GM21529 (cell line): ENCODE data around the gene ADCY7.

ENCODE experiments used
- ATAC-seq: cut with Tn5 transposase; IDR thresholded peaks from one replicate; pipeline ENCODE4 v1.9.1; 2021; ENCODE audit not compliant: unreplicated experiment

Gene ADCY7

DNA sequence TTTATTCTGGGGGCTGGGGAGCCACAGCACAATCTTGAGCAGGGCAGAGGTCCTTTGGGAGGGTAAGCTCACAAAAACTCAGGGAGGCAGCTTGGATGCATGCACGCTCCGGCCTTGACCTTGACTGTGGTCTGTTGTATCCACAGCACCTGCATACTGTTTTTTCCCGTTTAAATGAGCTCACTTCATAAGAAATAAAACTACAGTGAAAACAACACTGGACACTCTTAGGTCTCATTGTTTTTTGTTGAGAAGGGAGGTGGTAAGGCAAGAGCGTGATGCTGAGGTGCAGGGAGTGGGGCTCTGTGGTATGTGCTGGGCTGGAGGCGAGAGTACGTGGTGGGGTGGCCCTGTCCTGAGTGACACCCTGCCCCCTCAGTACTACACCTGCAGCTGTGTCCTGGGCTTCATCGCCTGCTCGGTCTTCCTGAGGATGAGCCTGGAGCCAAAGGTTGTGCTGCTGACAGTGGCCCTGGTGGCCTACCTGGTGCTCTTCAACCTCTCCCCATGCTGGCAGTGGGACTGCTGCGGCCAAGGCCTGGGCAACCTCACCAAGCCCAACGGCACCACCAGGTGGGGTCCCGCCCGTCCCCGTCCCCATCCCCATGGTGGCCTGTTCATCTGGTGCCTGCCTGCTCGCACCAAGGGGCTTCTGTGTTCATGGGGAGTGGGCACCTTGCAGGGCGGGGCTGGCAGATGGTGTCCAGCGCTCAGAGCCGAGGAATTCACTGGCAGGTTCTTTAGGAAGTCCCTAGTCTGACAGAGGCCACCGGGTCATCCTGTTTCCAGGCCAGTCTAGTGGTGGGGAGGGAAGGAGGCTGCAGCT lies 44.2 kb downstream of the ADCY7 start:
- no peak for ATAC-seq

DNA sequence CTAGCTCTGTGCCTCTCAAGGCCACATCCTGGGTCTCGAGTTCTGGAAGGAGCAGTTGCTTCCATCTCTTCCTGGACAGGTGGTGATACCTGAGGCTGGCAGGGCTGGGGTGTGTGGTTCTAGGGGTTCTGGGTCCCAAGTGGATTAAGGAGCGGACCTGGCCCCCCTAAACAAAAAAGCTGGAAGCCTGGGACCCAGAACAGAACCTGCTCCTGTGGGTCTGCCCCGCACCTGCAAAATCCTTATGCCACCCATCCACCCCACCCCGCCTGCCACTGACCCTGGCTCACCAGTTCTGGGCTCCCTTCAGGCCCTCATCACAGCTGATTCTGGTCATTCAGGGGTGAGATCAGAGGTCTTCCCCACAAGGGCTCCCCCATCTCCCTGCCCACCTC lies 44.8 kb downstream of the ADCY7 start:
- ATAC-seq: no peak

DNA sequence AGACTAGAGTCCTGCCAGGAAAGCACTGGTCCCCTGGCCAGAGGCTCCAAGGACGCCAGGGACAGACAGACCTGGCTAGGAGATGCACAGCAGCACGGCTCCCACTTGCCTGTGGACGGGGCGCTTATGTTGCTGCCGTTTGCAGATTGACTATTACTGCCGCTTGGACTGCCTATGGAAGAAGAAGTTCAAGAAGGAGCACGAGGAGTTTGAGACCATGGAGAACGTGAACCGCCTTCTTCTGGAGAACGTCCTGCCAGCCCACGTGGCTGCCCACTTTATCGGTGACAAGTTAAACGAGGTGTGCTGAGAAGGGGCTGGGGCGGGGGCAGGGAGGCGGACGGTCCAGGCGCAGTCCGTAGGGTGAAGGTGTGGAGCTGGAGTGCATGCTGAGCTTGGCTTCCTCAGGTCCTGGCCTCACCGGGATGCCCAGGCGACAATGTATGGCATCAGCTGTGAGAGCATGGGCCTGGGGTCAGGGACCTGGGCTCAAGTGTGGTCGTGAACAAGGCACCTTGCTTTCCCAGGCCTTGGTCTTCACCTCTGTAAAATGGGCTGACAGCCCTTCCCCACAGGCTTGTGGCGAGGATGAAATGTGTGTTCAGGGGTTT lies 45.6 kb downstream of the ADCY7 start:
- ATAC-seq: no peak

DNA sequence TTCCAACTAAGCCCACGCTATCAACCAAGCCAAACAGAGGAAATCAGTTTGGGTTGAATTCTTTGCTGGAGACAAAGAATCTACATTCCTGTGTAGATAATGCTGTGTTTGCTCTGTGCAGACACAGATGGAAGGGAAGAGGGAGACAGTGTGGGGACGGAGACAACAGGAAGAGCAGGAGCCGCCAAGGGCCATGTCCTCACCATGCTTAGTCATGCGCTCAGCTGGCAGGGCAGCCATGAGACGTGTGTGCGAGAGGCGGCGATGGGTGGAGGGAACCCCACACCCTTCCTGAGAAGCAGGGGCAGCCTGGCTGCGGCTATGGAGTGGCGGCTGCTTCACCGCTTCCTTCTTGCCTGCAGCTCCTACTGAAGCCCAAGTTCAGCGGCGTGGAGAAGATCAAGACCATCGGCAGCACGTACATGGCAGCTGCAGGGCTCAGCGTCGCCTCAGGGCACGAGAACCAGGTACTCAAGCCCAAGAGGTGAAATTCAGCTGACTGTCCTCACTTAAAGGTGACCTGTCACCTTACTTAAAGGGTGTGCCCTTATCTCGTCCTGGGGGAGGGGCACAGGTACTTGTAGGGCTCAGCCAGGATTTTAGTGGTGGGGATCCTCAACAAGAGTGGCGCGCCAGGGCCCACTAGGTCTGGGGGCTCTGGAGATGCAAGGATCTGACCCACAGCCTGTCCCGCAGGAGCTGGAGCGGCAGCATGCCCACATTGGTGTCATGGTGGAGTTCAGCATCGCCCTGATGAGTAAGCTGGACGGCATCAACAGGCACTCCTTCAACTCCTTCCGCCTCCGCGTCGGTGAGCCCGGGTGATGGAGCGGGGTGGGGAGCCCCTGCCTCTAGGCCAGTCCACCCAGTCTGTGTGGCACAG lies 47.5 kb downstream of the ADCY7 start:
- no peak for ATAC-seq

DNA sequence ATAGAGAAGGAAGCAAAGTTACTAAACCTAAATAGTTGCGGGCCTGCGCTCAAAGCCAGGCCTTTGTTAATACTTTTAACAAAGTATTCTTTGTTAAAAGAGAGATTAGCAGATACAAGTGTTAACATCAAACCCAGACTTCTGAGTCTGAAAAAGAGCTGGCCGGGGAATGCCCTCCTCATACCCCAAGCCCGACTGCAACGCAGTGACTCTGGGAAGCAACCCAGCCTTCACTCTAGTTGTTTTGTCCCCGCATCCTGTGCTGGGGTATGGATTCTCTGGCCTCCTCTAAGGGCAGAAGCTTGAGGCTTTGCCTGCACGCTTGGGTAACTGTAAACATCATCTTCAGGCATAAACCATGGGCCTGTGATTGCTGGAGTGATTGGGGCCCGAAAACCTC lies 48.3 kb downstream of the ADCY7 start:
- no peak for ATAC-seq

DNA sequence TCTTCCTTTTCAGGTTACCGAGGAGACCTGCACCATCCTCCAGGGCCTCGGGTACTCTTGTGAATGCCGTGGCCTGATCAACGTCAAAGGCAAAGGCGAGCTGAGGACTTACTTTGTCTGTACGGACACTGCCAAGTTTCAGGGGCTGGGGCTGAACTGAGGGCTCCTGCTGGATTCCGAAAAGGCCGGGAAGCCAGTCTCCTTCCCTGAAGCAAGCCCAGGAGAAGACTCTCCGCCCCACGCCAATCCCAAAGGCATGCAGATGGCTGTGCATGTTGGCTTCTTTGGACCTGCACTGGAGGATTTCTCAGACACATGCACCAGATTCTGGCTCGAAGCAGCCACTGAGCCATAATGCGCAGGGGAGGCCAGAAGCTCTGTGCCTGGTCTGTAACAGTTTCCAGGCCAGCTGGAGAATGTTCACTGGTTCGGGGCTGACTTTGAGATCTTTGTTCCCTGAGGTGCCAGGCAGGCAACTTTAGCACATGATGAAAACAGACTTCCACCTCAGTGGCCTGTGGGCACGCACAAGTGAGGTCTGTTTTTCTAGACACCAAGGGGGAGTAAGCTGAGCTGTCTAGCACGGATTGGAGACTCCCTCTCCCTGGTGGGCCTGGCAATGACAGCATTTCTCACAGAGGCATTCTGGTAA lies 49.1 kb downstream of the ADCY7 start:
- no peak for ATAC-seq

DNA sequence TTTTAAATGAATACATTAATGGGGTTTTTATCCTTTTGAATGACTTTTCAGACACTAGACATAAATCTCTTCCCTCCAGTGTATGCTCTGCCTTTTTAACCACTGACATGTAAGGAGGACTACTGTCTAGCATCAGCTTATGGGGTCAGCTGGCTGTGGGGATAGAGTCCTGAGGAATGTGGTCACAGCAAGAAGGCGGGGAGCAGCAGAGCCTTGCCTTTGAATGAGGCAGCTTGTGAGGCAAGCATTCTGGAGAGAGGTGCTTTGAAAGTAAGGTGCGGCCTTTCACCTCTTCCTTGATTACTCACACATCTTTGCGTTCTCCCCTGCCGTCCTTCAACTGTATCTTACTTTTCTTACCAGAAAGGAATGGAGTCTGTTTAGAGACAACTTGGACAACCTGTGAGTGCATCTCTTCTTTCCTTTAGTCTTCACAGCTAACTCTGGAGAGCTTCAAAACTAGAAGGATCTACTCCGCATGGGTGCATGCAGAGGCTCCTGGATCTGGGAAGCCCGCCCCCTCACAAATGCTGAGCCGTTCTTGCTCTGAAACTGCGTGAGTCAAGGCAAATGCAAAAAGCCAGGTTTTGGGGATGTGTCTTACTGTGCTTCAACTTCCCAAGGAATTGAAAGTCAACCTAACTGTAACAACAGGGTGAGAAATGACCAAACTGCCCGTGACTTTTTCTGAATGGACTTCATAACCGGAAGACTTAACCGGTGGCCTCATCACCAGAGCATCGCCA lies 49.9 kb downstream of the ADCY7 start:
- ATAC-seq: no peak

DNA sequence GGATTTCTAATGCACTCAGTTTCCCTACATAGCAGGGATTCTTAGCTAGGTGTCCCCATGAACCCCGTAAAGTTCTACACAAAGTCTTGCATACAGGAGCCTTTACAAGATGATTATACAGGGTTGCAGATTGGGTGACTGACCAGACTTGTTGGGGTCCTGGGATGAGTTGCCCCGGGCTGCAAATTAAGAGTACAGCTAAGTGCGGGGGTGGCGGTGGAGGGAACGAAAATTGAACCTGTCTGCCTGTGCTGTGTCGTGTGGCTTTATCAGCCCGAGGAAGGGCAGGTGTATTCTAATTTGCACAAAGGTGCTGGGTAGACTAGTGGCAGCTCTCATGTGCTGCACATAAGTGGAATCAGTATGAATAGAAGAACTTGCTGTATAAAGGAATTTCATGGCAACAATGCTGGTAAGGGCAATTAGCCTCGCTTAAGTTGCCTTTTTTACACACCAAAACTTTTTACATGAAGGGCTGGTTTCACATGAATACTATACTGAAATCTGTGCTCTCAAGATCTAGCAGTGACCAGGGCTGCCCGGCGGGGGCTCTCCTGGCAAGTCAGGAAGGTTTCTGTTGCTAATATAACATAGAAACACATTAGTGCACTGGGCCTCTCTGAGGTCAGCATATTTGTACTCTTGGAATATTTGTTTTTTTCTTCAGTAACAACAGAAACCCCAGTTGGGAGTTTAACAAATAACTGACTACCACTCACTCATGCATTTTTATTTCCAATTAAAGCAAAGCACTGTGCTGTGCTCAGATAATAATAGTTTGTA lies 50.7 kb downstream of the ADCY7 start:
- no peak for ATAC-seq

DNA sequence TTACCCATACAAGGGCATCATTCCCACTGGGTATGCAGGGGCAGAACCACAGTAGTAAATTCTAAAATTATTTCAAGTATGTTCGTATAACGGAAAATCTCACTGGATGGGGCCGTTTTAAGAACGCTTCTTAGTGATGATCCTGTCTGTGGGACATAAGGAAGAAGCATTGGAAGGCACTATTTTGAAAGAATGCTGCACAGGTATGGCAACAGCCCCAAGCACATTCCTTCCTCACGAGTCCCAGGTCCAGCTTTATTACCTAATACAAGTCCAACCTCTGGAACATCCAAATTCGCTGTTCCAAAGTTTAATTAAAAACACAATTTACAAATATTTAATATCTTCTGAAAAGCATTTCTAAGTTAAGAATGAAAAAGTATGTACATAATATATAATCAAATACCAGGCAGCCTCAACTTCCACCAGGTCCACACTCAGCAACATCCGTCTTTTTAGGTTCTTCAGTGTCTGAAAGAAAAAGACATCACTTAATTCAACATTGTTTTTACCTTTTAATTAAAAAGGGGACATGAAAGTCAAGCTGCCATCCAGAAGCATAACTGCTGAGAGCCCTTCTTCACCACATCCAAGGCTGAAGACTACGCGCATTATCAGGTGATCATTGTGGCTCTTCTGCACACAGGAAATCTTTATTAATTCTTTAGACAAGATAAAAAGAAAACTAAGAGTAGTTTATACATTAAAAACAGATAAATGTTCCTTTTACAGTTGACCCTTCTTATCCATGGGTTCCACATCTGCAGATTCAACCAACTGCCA lies 52.6 kb downstream of the ADCY7 start:
- no peak for ATAC-seq

DNA sequence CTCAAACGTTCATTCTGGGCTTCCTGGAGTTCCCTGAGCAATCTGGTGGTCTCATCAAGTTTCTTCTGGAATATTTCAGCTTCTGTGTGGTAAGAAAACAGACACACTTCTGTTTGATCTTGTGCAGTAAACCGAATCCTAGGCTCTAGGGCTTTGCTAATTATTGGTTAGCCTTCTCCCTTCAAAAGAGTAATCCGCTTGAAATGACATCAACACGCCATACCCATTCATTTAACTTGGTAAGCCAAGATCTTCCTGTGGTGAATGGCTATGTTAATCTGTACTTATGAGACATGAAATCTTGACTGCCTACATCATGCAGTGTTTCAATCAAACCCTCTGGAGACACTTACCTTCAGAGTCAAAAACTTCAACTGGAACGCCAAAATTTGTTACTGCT lies 54.0 kb downstream of the ADCY7 start:
- no peak for ATAC-seq

DNA sequence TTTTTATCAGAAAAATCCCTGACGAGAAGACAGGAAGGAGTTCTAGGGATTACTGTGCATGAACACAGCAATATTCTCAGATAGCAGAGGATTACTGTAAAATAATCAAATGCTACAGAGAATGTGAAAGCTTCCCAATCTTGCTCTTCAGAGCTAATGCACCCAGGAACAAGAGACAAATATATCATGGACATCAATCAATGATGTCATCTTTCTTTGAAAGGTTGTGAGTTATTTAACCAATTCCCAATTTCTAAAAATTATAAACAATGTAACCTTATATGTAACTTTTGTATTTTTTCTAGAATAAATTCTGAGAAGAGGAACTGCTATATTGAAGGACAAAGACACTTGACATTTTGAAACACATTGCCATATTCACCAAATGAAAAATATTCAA lies 56.0 kb downstream of the ADCY7 start:
- ATAC-seq: no peak

DNA sequence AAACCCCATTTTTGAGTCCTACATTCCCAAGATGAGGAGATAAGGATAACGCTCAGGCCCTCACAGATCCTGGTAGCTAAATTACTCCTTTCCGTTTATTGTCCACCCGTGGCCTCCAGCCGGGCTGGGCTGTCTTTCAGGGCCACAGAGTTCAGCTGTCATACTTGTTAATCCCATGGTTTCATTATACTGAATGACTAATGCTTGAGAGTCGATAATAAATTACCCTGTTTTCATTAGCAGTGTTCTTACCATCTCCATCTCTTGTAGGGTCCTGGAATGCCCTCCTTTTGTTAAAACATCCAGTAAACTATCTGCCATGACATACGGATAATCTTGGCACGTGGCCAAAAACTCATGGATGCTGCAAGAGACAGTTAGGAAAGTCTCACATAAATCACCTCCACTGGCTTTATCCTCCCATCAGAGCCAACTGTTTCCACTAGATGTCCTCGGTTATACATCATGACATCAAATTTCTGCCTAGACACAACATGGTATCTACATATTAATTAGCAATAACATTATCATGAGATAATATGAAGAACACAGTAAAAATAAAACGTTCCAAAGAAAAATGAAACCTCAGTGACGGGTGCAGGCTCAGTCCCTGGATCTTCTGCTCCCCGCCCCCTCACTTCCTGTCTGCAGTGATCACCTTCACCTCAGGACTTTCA lies 57.1 kb downstream of the ADCY7 start:
- no peak for ATAC-seq

DNA sequence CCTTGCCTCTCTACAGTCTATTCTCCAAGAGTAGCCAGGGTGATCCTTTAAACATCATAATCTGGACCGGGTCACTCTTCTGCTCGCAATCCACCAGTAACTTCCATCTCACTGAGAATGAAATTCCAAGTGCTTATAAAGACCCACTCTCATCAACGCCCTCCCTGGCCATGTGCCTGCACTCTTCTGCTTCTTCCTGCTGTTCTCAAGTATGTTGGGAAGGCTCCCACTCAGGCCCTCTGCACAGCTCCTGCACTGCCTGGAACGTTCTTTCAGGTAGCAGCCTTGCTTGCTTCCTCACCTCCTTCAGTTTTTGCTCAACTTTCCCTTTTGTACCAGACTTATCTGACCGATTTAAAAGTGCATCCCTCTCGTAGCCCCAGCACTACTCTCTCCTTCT lies 58.0 kb downstream of the ADCY7 start:
- ATAC-seq: no peak

DNA sequence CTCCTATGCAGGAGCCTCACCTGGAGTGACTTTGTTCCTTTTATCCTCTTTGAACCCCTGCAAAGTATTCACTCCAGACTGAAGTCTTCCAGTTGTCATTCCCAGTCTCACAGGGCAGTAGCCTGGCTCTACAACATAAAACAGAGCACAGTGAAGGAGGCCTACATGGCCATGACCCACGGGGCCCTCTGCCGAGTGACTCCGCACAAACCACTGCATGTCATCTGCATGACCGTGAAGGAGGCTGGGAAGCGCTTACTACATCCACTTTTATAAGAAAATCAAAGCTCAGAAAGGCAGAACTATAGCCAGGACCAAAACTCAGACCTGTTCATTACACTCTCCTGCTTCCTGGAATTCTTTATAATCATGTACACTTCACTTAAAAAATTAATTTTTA lies 59.9 kb downstream of the ADCY7 start:
- no peak for ATAC-seq

DNA sequence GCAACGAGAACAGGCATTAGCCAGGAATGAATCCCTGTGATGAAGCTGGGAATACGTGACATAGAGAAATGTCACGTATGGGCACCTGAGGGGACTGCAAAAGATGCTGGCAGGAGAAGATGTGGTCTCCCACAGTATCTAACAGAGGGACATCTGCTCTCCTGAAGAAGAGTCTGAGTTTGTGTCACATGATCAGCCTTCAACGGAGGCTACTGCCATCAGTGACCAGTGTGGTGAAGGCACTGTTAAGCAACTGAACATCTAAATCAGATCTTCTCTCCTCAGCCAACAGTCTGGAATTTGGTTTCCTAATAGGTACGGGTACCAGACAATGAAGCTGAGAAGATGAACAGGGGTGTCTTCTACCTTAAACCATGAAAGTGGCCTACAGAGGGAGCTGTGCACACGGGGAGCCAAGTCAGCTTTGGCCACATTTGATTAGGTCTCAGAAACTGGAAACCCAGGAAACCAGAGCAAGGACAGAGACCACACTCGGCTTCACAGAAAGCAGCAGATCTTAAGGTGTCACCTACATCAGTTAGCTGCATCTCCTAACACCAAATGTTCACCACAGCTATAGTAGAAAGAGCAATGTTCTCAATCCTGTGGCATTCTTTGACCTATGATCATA lies 60.6 kb downstream of the ADCY7 start:
- peak; percentile 85 for ATAC-seq

DNA sequence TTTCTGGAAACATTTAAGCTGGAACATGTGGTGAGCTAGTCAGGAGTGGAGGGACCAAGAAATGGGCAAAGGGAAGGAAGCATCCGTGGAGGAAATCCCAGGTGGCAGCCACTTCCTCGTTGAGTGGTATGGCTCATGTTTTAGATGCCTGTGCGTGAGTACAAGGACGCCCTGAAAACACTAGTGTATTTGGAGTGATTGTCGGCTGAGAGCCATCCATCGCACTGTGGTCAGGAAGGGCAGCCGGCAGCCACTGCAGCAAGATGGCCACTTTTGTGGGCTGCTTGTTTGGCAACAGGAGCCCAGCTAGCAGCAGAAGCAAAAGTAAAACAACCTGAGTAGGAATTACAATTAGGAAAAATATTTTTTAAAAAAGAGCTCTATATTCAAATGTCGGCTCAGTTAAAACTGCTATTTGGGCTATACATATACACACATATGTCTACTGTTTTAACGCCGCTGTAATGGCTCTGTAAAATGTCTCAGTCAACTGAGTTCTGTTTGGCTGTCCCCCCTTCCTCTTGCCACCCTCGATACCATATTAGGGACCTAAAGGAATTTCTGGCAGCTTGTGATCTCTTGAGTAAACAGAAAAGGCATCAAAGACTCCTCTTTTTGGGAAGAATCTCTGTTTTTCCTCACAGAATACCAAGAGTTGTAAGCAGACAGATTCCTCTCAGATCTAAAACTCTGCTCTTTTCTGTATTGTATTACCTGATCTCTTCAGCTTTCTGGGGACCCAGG lies 63.3 kb downstream of the ADCY7 start:
- ATAC-seq: no peak

DNA sequence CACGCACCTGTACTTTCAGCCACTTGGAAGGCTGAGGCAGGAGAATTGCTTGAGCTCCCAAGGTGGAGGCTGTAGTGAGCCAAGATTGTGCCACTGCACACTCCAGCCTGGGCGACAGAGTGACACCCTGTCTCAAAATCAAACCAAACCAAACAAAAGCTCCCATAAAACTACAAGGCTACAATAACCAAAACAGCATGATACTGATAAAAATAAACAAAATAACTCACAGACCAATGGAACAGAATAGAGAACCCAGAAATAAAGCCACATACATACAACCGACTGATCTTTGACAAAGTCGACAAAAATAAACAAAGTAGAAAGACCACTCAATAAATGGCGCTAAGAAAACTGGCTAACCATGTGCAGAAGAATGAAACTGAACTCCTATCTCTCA lies 65.2 kb downstream of the ADCY7 start:
- ATAC-seq: no peak
